ENCODE data around the gene SNED1. TPM values are rescaled to one million over a fixed set of nuclear protein-coding genes. Genes with fewer than 3 reads are reported as not detected.
A peak's percentile ranks its signal among the peaks of the same experiment; 100 is the strongest.

SNED1 gene
- total RNA-seq (10 to 100 TPM in 3 of 4 donors, 1 to 10 TPM in 1; 8.3 to 37.1 (median 17.0) TPM), polyA plus RNA-seq (1 to 10 TPM in 2 of 3 donors, under 1 TPM in 1; 0.69 to 6.3 (median 3.0) TPM)

DNA sequence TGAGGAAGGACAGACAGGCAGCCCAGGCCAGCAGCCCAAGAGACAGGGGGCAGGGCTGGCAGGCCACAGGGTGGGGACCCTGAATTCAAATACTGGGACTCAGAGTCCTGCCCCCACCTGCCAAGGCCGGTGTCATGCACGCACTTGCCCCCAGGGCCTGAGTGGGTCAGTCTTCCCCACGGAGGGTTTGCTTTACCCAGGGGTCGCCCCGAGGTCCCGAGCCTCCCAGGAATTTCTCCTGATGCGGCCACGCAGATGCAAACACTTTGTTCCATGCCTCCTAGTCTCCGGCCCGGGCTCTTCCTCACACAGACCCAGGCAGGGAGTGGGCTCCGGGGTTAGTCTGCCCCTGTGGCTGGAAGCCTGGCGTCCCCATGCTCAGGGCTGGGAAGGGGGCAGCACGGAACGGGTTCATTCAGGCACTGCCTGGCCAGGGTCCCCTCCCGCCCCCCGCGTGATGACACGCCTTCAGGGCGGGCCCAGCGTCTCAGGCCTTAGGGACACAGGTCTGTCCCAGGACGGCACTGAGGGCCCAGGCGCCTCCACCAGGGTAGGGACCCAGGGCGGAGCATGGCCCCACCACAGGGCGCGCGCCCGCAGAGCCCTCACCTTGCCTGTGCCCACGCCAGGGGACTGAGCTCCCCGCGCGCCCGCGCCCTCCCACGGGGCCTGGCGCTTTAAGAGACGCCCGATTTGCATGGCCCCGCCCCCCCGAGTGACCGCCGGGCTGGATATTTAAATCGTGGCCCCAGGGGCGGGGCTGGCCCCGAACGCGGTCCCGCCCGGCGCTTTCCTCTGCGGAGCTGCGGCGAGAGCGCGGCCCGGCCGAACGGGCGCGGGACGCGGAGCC lies at the start of gene SNED1:
Gene SNED1 (plus strand): TSS at position 763 of the 850 bp plus-strand sequence. CDS start 220 bp downstream, outside the sequence.
- 3 to 10% methylated on average over 61 of the region's 61 CpGs for WGBS, 2 donors

DNA sequence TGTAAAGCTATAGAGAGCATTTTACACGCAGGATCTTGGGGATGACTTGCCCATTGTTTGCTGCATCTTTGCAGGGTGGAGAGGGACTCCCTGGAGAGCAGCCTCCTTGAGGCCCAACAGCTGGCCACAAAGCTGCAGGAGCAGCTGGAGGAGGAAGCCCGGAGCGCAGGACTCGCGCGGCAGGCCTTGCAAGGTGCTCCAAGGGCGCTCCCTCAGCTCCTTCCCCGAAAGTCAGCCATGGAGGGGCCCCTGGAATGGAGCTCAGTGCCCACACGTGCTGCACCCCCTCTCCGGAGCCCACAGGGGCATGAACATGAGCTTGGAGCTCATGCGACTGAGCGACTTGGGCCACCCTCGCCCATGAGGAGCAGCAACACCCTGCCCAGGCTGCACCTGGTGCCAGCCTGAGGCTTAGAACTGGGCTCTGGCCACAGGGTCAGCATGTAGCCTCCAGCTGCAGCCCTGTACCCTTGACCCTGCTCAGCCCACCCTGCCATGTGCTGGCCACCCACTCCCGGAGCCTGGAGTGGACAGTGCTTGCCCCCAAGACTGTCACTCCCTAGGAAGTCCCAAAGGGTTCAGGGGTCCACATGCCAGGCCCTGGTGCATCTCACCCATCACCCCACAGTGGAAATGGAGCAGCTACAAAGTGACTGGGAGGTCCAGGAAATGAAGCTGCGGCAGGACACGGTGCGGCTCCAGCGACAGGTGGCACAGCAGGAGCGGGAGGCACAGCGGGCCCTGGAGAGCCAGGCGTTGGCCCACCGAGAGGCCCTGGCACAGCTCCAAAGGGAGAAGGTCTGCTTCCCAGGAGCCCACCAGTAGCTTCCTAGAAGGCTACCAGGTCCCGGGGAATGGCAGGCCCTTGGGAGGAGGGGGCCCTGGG lies 49.3 kb upstream of the SNED1 start:
- TF ChIP-seq POLR2AphosphoS5 (IDR thresholded peaks at IDR 0.05) (no peak), EP300 (IDR thresholded peaks at IDR 0.05) (no peak), POLR2A (IDR thresholded peaks at IDR 0.05) (no peak)
- TF ChIP-seq, protein P1, sequence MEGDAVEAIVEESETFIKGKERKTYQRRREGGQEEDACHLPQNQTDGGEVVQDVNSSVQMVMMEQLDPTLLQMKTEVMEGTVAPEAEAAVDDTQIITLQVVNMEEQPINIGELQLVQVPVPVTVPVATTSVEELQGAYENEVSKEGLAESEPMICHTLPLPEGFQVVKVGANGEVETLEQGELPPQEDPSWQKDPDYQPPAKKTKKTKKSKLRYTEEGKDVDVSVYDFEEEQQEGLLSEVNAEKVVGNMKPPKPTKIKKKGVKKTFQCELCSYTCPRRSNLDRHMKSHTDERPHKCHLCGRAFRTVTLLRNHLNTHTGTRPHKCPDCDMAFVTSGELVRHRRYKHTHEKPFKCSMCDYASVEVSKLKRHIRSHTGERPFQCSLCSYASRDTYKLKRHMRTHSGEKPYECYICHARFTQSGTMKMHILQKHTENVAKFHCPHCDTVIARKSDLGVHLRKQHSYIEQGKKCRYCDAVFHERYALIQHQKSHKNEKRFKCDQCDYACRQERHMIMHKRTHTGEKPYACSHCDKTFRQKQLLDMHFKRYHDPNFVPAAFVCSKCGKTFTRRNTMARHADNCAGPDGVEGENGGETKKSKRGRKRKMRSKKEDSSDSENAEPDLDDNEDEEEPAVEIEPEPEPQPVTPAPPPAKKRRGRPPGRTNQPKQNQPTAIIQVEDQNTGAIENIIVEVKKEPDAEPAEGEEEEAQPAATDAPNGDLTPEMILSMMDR (IDR thresholded peaks at IDR 0.05), result no peak
- H3K9me3 ChIP-seq, result no peaks in the 10 kb centered on the region
- no peak overlapping the region for H3K27ac ChIP-seq
- H3K4me3 ChIP-seq, result no peak overlapping the region
- 79 to 83% methylated on average over 23 of the region's 23 CpGs for WGBS, 2 donors
- DNase-seq, result peak; percentile 48
- H3K36me3 ChIP-seq, result no peaks in the 10 kb centered on the region
- intact Hi-C loops (cut with DNase I), result no loop called here
- H3K4me1 ChIP-seq, result no peaks in the 10 kb centered on the region
- H3K27me3 ChIP-seq, result no peaks in the 10 kb centered on the region

More for the DNA sequence above, at the start of gene SNED1:
- Histone ChIP-seq H3K4me1 (peaks cover 0 to 20% (median 14%) of the 10 kb centered on the region in 4 donors), H3K36me3 (peaks cover 0 to under 1% (median 0%) of the 10 kb centered on the region in 4 donors), H3K27ac (peak within 1 kb of the TSS; percentile 63 to 79 (median 74)), H3K27me3 (no peaks in the 10 kb centered on the region), H3K4me3 (peak within 1 kb of the TSS; percentile 42 to 73 (median 57)), H3K9me3 (no peaks in the 10 kb centered on the region)
- intact Hi-C loops (cut with DNase I), result no loop called here
- peak; percentile 93 for DNase-seq
- TF ChIP-seq POLR2AphosphoS5 (IDR thresholded peaks at IDR 0.05) (peak in 3 of 4 donors; percentile 12 to 57 (median 32)), POLR2A (IDR thresholded peaks at IDR 0.05) (no peak)

GRCh38 chr2:240949791-240950705 lies 48.4 kb upstream of the SNED1 start:
- H3K9me3 ChIP-seq, result no peaks in the 10 kb centered on the region
- peak; percentile 54 for DNase-seq
- no peak overlapping the region for H3K4me3 ChIP-seq
- H3K27ac ChIP-seq, result no peak overlapping the region
- intact Hi-C loops (cut with DNase I), result no loop called here
- no peaks in the 10 kb centered on the region for H3K27me3 ChIP-seq
- H3K4me1 ChIP-seq, result no peaks in the 10 kb centered on the region
- 86 to 89% methylated on average over 14 of the region's 14 CpGs for WGBS, 2 donors
- H3K36me3 ChIP-seq, result no peaks in the 10 kb centered on the region
- no peak for TF ChIP-seq POLR2A (IDR thresholded peaks at IDR 0.05)
- TF ChIP-seq EP300 (IDR thresholded peaks at IDR 0.05), result no peak
- TF ChIP-seq, protein P1 (IDR thresholded peaks at IDR 0.05), result no peak
- TF ChIP-seq POLR2AphosphoS5 (IDR thresholded peaks at IDR 0.05), result no peak

- peaks cover 0 to 6% (median 0%) of the 10 kb centered on the region in 3 donors for H3K27me3 ChIP-seq
- 87 to 89% methylated on average over 3 of the region's 3 CpGs for WGBS, 2 donors
- no peak overlapping the region for H3K27ac ChIP-seq
- intact Hi-C loops (cut with DNase I), result no loop called here
- no peaks in the 10 kb centered on the region for H3K9me3 ChIP-seq
- H3K4me3 ChIP-seq, result no peak overlapping the region
- H3K36me3 ChIP-seq, result no peaks in the 10 kb centered on the region
- TF ChIP-seq POLR2AphosphoS5 (IDR thresholded peaks at IDR 0.05) (no peak), POLR2A (IDR thresholded peaks at IDR 0.05) (no peak), EP300 (IDR thresholded peaks at IDR 0.05) (no peak)
- TF ChIP-seq, protein P1 (IDR thresholded peaks at IDR 0.05), result no peak
- no peaks in the 10 kb centered on the region for H3K4me1 ChIP-seq
- no peak for DNase-seq
Observed at GRCh38 chr2:240951045-240951594, 47.3 kb upstream of the SNED1 start.

All from sigmoid colon (tissue), 7 donors.